ENCODE measurements around the gene PATJ.
"Not testable (repeated sequence)": the region's sequence is repeated elsewhere in the genome, so short reads cannot be mapped to it uniquely, and the experiment has no call there.

The PATJ gene

GRCh38 chr1:61887076-61887867 is 145.0 kb downstream of the PATJ start:
- no peak for DNase-seq (ENCODE audit: low read depth in 1 of 2, low spot score in 1 of 2)

GRCh38 chr1:61887931-61888564 is 145.8 kb downstream of the PATJ start:
- DNase-seq (ENCODE audit: low read depth in 1 of 2, low spot score in 1 of 2), result no peak

DNA sequence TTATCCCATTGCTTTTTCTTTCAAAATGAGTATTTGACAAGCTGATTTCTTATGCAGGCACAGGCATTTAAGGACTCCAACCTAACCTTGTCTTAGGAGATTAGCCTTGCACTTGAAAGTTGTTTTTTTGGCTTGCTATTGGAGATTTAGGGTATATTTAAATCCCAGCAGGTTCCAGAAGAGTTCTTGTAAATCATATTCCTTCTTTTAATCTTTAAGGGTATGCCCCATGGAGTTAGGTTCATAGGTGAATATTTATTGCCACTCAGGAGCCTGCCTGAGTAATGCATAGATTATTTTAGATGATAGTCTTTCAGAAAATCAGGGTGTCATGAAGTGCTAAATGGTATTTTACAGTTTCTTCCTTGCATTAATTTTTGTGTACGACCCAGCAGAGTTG is 146.5 kb downstream of the PATJ start:
- no peak for DNase-seq (ENCODE audit: low read depth in 1 of 2, low spot score in 1 of 2)

GRCh38 chr1:61890435-61890834 is 148.2 kb downstream of the PATJ start:
- not testable (repeated sequence) for DNase-seq (ENCODE audit: low read depth in 1 of 2, low spot score in 1 of 2)

DNA sequence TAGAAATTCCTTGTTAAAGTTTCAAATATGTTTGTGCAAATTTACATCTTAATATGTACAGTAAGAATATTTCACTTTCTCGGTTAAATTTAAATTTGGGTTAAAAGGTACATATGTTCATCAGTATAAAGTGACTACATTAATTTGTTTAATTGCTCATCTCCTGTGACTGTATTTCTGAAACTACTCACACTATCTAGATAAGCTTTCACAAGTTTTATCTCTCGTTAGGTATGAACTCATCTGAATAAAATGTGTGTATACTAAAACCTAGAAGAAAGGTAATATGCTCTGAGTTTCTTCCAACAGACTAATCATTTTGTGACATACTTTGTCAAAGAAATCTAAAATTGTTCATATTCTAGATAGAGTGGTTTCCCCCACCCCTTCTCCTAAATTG is 150.7 kb downstream of the PATJ start:
- no peak for DNase-seq (ENCODE audit: low read depth in 1 of 2, low spot score in 1 of 2)

DNA sequence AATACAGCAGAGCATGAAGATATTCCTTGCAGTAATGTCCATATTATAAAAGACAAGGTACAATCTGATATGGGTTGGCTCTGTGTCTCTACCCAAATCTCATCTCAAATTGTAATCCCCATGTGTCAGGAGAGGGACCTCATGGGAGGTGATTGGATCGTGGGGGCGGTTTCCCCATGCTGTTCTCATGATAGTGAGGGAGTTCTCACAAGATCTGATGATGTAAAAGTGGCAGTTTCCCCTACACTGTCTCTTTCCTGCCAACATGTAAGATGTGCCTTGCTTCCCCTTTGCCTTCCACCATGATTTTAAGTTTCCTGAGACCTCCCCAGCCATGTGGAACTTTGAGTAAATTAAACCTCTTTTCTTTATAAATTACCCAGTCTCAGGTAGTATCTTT is 152.0 kb downstream of the PATJ start:
- not testable (repeated sequence) for DNase-seq (ENCODE audit: low read depth in 1 of 2, low spot score in 1 of 2)

DNA sequence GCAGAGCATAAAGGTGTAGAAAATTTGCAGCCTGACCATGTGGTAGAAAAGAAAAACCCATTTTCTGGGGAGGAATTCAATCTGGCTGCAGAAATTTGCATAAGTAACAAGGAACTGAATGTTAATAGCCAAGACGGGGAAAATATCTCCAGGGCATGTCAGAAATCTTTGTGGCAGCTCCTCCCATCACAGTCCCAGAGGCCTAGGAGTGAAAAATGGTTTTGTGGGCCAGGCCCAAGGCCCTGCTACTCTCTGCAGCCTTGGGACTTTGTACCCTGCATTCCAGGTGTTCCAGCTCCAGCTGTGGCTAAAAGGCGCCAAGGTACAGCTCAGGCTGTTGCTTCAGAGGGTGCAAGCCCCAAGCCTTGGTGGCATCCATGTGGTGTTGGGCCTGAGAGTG is 152.9 kb downstream of the PATJ start:
- no peak for DNase-seq (ENCODE audit: low read depth in 1 of 2, low spot score in 1 of 2)

DNA sequence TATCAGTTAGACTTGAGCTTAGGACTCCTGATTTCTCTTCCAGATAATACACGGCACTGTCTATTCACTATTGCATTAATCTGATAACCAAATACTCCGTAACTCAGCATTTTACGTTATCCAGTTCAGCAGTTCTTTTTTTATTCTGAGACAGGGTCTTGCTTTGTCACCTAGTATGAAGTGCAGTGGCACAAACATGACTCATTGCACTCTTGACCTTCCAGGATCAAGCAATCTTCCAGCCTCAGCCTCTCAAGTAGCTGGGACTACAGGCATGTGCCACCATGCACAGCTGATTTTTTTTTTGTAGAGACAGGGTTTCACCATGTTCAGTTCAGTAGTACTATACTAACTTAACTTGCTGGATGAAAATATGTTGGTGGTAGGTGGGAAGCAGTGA is 156.4 kb downstream of the PATJ start:
- no peak for DNase-seq (ENCODE audit: low read depth in 1 of 2, low spot score in 1 of 2)

GRCh38 chr1:61904354-61904753 is 162.1 kb downstream of the PATJ start:
- DNase-seq (ENCODE audit: low read depth in 1 of 2, low spot score in 1 of 2), result no peak

DNA sequence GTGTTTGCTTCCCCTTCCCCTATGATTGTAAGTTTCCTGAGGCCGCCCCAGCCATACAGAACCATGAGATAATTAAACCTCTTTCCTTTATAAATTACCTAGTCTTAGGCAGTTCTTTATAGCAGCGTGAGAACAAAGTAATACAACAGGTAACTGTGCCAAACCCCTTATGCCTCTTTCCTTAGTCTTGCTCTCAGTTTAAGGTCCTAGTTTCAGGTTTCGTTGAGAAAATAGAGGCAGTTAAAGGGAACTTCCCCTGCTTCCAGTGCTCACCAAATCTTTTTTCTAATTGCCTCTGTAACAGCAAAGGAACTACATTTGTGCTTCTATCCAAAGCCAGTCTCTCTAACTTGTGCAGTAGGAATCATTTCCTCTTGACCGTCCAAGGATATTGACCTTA is 164.8 kb downstream of the PATJ start:
- no peak for DNase-seq (ENCODE audit: low read depth in 1 of 2, low spot score in 1 of 2)

DNA sequence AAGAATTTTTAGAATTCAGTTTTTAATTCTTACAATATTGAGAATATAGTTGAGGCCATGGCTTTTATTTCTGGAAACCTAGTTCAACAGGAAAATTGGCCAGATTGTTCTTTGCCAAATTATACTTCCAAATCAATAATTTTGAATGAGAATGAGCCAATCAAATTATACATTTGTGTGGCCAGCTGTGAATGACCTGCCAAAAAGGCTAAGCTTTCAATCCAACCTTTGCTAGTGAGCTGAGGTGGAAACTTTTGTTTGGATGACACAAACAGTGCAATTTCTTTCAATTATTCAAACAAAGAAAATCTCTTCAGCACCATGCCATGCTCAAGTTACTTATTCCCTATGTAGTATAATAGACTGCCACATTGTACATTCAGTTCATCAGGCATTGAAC is 167.8 kb downstream of the PATJ start:
- DNase-seq (ENCODE audit: low read depth in 1 of 2, low spot score in 1 of 2), result no peak

GRCh38 chr1:61914823-61915482 is 172.7 kb downstream of the PATJ start:
- DNase-seq (ENCODE audit: low read depth in 1 of 2, low spot score in 1 of 2), result no peak

GRCh38 chr1:61921435-61921834 is 179.2 kb downstream of the PATJ start:
- DNase-seq (ENCODE audit: low read depth in 1 of 2, low spot score in 1 of 2), result no peak

DNA sequence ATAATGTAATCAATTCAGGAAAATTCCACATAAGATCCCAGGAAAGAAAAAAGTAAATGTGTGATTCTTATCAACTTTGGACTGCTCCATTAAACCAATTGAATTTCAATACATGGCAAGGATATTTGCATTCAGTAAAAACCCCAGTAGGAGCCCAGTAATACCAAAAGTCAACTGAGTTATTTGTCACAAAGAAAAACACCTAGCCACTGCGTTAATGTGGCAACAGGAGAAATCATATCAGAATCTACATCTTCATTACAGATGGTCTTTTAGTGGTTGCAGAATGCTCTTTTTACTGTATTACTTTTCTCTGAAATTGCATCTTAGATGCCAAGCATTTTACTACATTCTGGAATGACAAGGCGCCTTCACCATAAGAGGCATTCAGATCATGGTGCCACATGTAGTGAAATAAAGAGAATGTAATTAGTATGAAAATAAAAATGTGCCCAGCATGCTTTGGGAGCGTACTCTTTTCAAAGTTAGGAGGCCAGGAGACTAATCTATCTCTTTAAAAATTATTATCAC is 180.7 kb downstream of the PATJ start:
- DNase-seq (ENCODE audit: low read depth in 1 of 2, low spot score in 1 of 2), result no peak

DNA sequence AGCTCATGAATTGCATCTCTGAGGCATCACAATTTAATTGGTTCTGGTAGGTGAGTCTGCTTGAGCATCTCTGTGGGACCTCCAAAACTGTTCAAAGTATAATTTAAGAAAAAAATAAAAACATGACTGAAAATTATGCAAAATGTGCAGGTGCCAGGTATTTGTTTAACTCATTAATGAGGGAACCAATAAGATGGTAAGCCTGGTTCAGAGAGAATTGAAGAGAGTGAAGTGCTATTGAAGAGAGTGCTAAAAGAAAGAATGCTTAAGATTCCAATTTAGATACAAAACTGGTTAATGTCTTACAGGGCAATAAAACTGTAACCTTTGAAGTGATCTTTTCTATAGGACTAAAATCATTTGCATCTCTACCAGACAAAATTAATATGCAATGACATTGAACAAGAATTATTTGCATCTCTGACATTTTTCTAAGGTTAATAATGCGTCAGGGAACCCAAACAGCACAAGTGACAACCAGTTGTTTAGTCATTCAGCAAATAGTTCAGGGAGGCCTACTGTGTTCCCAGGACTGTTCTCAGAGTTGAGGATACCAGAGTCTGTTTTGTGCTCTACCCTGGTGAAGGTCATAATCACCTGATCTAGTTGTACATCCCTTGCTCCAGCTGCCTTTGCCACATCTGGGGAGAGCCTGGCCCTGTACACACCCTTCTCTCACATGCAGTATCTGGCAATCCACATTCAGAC is 183.5 kb downstream of the PATJ start:
- no peak for DNase-seq (ENCODE audit: low read depth in 1 of 2, low spot score in 1 of 2)

GRCh38 chr1:61926597-61926996 is 184.3 kb downstream of the PATJ start:
- no peak for DNase-seq (ENCODE audit: low read depth in 1 of 2, low spot score in 1 of 2)

- no peak for DNase-seq (ENCODE audit: low read depth in 1 of 2, low spot score in 1 of 2)
These were observed 187.9 kb downstream of the PATJ start for GRCh38 chr1:61930116-61930645.

DNA sequence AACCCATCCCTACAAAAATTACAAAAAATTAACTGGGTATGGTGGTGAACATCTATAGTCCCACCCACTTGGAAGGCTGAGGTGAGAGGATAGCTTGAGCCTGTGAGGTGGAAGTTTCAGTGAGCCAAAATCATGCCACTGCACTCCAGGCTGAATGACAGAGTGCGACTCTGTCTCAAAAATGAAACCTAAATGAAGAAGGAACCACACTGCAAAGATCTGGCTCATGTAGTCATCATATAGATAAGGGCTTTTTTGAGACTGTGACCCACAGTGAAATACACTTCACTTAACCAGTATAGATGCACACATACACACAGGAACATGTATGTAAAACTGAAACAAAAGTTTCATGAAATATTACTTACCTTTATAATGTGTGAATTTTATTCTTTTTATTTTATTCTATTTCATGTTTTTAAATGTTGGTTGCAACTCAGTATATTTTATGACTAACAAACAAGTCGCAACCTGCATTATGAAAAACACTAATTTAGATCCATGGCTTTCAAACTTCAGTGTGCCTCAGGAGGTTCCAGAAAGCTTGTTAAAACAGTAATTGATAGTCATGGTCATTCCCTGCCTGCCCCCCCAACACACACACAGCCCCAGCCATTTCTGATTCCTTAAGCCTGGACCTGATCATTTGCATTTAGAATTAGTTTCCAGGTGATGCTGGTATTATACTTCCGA is 189.5 kb downstream of the PATJ start:
- no peak for DNase-seq (ENCODE audit: low read depth in 1 of 2, low spot score in 1 of 2)

- no peak for DNase-seq (ENCODE audit: low read depth in 1 of 2, low spot score in 1 of 2)
These were observed 193.2 kb downstream of the PATJ start for GRCh38 chr1:61935516-61935915.

GRCh38 chr1:61936839-61937238 is 194.6 kb downstream of the PATJ start:
- DNase-seq (ENCODE audit: low read depth in 1 of 2, low spot score in 1 of 2), result no peak

DNA sequence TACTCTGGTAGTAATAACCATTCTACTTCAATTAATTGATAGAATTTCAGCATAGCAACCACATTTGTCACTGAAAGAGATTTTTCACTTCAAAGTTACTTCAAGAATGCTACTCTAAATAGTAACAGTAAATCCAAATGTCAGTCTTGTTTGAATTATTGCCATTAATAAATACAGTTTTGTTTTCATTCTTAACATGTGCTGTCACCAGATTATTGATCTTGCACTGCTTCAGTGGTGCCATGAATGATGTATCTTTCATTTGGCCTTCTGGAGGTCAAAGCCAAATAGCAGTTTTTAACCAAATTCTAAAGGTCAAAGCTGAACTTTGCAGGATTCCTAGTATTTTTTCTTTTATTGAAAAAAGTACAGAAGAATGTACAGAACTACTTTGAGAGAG is 199.5 kb downstream of the PATJ start:
- no peak for DNase-seq (ENCODE audit: low read depth in 1 of 2, low spot score in 1 of 2)
